ENCODE data around the gene FGFRL1. TPM values are rescaled to one million over a fixed set of nuclear protein-coding genes. Genes with fewer than 3 reads are reported as not detected.

The FGFRL1 gene
- total RNA-seq, 1 donor from 2014 or later = 22.4 TPM

DNA sequence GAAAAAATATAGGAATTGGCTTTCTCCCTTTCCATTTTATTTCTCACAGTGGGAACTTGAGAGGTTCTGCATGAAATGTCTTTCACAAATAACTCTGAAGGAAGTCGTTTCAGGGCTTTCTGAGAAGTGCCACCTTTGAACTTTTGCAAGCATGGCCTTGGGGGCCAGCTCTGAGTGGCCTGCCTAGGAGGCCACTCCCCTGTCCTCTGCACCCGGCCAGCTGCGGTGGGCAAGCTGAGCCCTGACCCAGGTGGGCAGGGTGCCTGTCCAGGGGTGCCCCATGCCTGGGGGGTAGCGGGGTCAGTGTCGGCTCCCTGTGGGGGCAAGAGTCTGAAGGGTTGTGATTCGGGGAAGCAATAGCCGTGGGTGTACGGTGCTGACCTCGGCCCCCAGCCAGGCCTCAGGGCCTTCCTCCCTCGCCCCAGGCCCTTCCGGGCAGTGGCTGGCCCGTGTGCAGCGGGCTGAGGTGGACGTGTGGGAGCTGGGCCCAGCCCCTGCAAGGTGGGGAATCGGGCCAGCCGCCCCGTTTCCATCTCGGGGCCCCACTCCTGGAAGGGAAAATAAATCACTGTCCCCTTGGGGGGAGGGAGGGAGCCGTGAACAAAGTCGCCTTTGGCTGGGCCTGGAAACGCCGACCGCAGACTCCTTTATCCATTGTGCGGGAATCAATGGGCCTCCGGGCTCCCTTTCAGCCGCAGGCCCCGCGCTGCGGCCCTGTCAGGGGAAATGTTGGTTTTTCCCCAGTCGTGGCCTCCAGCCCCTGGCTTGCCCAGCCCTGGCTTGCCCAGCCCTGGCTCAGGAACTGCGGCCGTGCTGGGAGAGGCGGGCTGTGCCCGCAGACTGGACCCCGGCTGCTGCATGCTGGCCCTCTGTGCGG, 3.1 kb downstream of the FGFRL1 start:
- intact Hi-C loops (cut with micrococcal nuclease) = no loop called here
- H3K4me1 ChIP-seq = peaks cover 20% of the 10 kb centered on the region
- no peak overlapping the region for H3K4me3 ChIP-seq
- no peaks in the 10 kb centered on the region for H3K36me3 ChIP-seq
- H3K27me3 ChIP-seq (ENCODE audit: low read depth) = no peaks in the 10 kb centered on the region
- no peak for DNase-seq
- no peaks in the 10 kb centered on the region for H3K9me3 ChIP-seq (replicated peaks)
- TF ChIP-seq, protein P1, sequence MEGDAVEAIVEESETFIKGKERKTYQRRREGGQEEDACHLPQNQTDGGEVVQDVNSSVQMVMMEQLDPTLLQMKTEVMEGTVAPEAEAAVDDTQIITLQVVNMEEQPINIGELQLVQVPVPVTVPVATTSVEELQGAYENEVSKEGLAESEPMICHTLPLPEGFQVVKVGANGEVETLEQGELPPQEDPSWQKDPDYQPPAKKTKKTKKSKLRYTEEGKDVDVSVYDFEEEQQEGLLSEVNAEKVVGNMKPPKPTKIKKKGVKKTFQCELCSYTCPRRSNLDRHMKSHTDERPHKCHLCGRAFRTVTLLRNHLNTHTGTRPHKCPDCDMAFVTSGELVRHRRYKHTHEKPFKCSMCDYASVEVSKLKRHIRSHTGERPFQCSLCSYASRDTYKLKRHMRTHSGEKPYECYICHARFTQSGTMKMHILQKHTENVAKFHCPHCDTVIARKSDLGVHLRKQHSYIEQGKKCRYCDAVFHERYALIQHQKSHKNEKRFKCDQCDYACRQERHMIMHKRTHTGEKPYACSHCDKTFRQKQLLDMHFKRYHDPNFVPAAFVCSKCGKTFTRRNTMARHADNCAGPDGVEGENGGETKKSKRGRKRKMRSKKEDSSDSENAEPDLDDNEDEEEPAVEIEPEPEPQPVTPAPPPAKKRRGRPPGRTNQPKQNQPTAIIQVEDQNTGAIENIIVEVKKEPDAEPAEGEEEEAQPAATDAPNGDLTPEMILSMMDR (IDR thresholded peaks at IDR 0.05; ENCODE audit: borderline replicate concordance) = no peak
- H3K27ac ChIP-seq (replicated peaks) = no peak overlapping the region

DNA sequence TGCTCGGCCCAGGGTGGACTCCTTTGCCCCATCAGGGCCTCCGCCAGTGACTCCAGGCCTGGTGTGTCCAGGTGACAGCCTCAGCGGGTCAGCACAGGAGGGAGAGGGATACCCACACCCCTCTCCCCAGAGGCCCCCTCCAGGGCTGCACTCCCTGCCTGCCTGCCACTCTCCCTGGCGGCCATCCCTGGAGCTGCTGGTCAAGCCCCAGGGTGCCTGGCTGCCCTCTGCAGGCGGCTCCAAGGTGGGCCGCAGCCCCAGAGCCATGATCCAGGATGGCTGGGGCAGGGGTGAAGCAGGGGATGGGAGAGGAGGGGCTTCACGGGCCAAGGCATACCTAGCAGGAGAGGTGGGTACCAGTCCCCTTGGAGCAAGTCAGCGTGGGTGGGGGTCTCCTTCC, 3.8 kb downstream of the FGFRL1 start:
- TF ChIP-seq, protein P1 (IDR thresholded peaks at IDR 0.05; ENCODE audit: borderline replicate concordance) = no peak
- no peak overlapping the region for H3K4me3 ChIP-seq
- H3K27ac ChIP-seq (replicated peaks) = no peak overlapping the region
- DNase-seq = no peak
- intact Hi-C loops (cut with micrococcal nuclease) = no loop called here
- H3K36me3 ChIP-seq = no peaks in the 10 kb centered on the region
- H3K9me3 ChIP-seq (replicated peaks) = no peaks in the 10 kb centered on the region
- H3K4me1 ChIP-seq = peaks cover 16% of the 10 kb centered on the region
- H3K27me3 ChIP-seq (ENCODE audit: low read depth) = no peaks in the 10 kb centered on the region

DNA sequence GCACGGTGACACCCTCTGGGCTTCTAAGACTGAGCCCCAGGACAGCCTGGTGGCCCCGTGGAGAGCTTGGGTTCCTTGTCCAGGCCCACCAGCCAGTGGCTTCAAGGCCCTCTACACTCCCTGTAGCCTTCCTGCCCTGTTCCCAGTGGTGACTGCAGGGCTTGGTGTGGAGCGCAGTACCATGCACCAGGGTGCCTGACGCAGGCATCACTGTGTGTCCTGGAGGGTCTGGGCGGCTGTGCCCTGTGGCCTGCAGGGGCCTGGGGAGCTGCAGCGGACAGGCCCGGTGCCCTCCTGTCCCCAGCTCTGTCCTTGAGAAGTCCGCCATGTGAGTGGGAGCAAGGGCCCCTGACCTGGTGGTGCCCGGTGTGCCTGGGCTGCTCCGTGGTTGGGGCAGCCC, 4.3 kb downstream of the FGFRL1 start:
- Histone ChIP-seq H3K4me3 (no peak overlapping the region), H3K27me3 (ENCODE audit: low read depth) (no peaks in the 10 kb centered on the region), H3K27ac (replicated peaks) (no peak overlapping the region), H3K4me1 (peaks cover 10% of the 10 kb centered on the region), H3K9me3 (replicated peaks) (no peaks in the 10 kb centered on the region), H3K36me3 (no peaks in the 10 kb centered on the region)
- intact Hi-C loops (cut with micrococcal nuclease) = no loop called here
- TF ChIP-seq, protein P1 (IDR thresholded peaks at IDR 0.05; ENCODE audit: borderline replicate concordance) = no peak
- DNase-seq = no peak

DNA sequence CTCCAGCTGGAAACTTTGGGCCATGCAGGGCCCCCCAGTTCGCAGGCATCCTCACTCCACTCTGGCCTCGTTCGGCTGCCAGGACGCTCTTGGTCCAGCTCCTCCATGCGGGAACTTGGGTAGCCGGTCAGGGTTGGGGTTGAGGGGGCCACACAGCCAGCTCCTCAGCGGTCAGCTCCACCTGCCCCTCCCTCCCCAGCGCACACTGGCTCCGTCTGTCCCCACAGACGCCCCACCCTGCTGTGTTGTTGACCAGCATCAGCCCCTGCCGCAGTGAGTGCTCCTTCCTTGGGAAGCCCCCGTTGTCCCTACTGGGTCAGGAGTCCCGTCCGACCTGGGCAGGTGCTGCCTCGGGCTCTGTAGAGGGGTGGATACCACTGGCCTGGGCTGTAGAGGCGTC, 5.8 kb downstream of the FGFRL1 start:
- Histone ChIP-seq H3K27me3 (ENCODE audit: low read depth) (no peaks in the 10 kb centered on the region), H3K4me3 (no peak overlapping the region), H3K9me3 (replicated peaks) (no peaks in the 10 kb centered on the region), H3K4me1 (peaks cover 4% of the 10 kb centered on the region), H3K36me3 (no peaks in the 10 kb centered on the region), H3K27ac (replicated peaks) (no peak overlapping the region)
- TF ChIP-seq, protein P1 (IDR thresholded peaks at IDR 0.05; ENCODE audit: borderline replicate concordance) = no peak
- no peak for DNase-seq
- intact Hi-C loops (cut with micrococcal nuclease) = no loop called here

DNA sequence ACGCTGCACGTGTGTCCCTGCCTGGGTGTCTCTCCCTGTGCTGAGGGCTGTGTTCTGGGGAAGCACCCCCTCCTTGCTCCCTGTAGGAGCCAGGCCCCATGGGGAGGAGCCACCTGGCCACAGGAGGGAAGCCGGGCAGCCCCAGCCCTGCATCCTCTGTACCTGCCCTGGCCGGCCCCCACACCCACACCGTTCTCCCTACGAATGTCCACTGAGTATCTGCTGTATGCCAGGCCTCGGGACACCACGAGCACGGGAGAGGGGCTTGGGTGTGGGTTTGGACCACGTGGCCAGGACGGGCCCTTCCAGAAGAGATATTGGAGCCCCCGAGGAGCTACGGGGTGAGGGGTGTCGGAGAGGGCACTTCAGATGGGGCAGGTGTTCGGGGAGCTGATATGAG, 6.3 kb downstream of the FGFRL1 start:
- Histone ChIP-seq H3K36me3 (no peaks in the 10 kb centered on the region), H3K27ac (replicated peaks) (no peak overlapping the region), H3K4me3 (no peak overlapping the region), H3K27me3 (ENCODE audit: low read depth) (no peaks in the 10 kb centered on the region), H3K9me3 (replicated peaks) (no peaks in the 10 kb centered on the region), H3K4me1 (no peaks in the 10 kb centered on the region)
- intact Hi-C loops (cut with micrococcal nuclease) = no loop called here
- TF ChIP-seq, protein P1 (IDR thresholded peaks at IDR 0.05; ENCODE audit: borderline replicate concordance) = no peak
- no peak for DNase-seq
